ENCODE results near the gene PLK2.

DNA sequence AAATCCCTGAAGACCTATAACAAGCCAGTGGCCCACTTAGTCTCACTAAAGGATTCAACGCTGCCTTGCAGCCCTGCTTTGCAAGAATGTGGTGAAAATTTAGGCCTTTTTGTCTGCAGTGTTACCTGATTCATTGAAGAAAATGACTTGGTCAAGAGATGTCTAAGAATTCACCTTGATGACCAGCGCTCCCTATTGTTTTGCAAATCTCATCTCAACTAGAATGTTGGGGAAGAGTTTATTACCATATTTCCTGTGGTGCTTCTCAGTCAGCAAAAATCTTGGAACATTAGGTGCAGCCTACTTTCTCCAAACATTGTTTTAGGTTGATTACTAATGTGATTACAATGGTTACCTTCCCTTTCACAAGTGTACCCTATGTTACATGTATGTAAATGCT lies 53.5 kb downstream of the PLK2 start:
- TF ChIP-seq, protein P1, sequence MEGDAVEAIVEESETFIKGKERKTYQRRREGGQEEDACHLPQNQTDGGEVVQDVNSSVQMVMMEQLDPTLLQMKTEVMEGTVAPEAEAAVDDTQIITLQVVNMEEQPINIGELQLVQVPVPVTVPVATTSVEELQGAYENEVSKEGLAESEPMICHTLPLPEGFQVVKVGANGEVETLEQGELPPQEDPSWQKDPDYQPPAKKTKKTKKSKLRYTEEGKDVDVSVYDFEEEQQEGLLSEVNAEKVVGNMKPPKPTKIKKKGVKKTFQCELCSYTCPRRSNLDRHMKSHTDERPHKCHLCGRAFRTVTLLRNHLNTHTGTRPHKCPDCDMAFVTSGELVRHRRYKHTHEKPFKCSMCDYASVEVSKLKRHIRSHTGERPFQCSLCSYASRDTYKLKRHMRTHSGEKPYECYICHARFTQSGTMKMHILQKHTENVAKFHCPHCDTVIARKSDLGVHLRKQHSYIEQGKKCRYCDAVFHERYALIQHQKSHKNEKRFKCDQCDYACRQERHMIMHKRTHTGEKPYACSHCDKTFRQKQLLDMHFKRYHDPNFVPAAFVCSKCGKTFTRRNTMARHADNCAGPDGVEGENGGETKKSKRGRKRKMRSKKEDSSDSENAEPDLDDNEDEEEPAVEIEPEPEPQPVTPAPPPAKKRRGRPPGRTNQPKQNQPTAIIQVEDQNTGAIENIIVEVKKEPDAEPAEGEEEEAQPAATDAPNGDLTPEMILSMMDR (IDR thresholded peaks at IDR 0.05; ENCODE audit: poor library complexity) = no peak
- TF ChIP-seq EZH2phosphoT487 (IDR thresholded peaks at IDR 0.05; ENCODE audit: low read depth, severe bottlenecking, unreplicated experiment) = no peak

All from hepatocyte (in vitro differentiated cells).